Measurements from ENCODE around the gene ZNF330. TPM values are rescaled to one million over a fixed set of nuclear protein-coding genes. Genes with fewer than 3 reads are reported as not detected.

The ZNF330 gene
- total and polyA plus RNA-seq, 2 experiments from 2014 or later = 32.3 to 38.9 TPM

- Histone ChIP-seq H3K4me1 (ENCODE audit: insufficient read depth) (no peaks in the 10 kb centered on the region), H4K20me1 (replicated peaks; ENCODE audit: insufficient read depth) (no peaks in the 10 kb centered on the region), H3K4me3 (no peak overlapping the region), H3K79me2 (replicated peaks; ENCODE audit: insufficient read depth) (no peaks in the 10 kb centered on the region), H3K4me2 (no peak overlapping the region), H3K36me3 (ENCODE audit: insufficient read depth) (peaks cover 8% of the 10 kb centered on the region; the same call in 1 of the 2 replicates), H3K27ac (ENCODE audit: low read depth) (no peak overlapping the region), H3F3A (replicated peaks; ENCODE audit: low read depth) (no peaks in the 10 kb centered on the region), H2AFZ (no peak overlapping the region), H3K27me3 (ENCODE audit: insufficient read depth) (no peaks in the 10 kb centered on the region), H3K9me2 (ENCODE audit: insufficient read depth) (no peaks in the 10 kb centered on the region)
- Mint-ChIP-seq H3K27me3 (ENCODE audit: insufficient read depth, low read depth, poor library complexity) (peaks cover 5% of the 10 kb centered on the region), H3K27ac (no peak overlapping the region), H3K4me3 (no peak overlapping the region), H3K36me3 (ENCODE audit: low read depth) (peaks cover 8% of the 10 kb centered on the region), H3K9me3 (no peaks in the 10 kb centered on the region), H3K4me1 (no peaks in the 10 kb centered on the region)
- TF ChIP-seq ZNF114 (CRISPR knock-in tag; IDR thresholded peaks at IDR 0.05) (no peak), EZH2phosphoT487 (IDR thresholded peaks at IDR 0.05; ENCODE audit: unreplicated experiment) (no peak), ZNF462 (CRISPR knock-in tag; IDR thresholded peaks at IDR 0.05) (no peak), CREB1 (CRISPR knock-in tag; IDR thresholded peaks at IDR 0.05; ENCODE audit: low read depth) (no peak), JUNB (IDR thresholded peaks at IDR 0.05; ENCODE audit: unreplicated experiment) (no peak), POLR2AphosphoS5 (IDR thresholded peaks at IDR 0.05; ENCODE audit: low read depth) (no peak), ETS1 (IDR thresholded peaks at IDR 0.05) (no peak), NANOG (IDR thresholded peaks at IDR 0.05; ENCODE audit: borderline replicate concordance) (no peak), CTCF (conservative IDR thresholded peaks at IDR 0.05; ENCODE audit: low read depth in 2 of 2) (no peak), ZNF331 (CRISPR knock-in tag; IDR thresholded peaks at IDR 0.05; ENCODE audit: low read depth) (no peak), EZH2 (IDR thresholded peaks at IDR 0.05; ENCODE audit: low read depth, unreplicated experiment) (no peak), STAT1 (IDR thresholded peaks at IDR 0.05; ENCODE audit: unreplicated experiment) (no peak), REST (IDR thresholded peaks at IDR 0.05; ENCODE audit: unreplicated experiment) (no peak)
- ATAC-seq = no peak
- DNase-seq (ENCODE audit: low spot score) = no peak
These were observed 17.5 kb downstream of the ZNF330 start for GRCh38 chr4:141238186-141238585.
